ENCODE data around the gene ARHGAP33. TPM values are rescaled to one million over a fixed set of nuclear protein-coding genes. Genes with fewer than 3 reads are reported as not detected.

Gene ARHGAP33
- total RNA-seq, 1 experiment from 2014 or later = 19.5 TPM

- WGBS (ENCODE audit: extremely low coverage, insufficient read length, low lambda C conversion rate) = no CpG with 5 or more reads among the region's 3 CpGs
- 0 out of 2 replicates have a peak, but pooled peaks cover 2% of the 10 kb centered on the region for H3K4me1 ChIP-seq (ENCODE audit: insufficient read depth, low read length)
- Mint-ChIP-seq H3K36me3 (ENCODE audit: insufficient read depth in 1 of 3, low read depth in 3 of 3) (no peaks in the 10 kb centered on the region), H3K4me1 (peaks cover 4 to 11% of the 10 kb centered on the region in 2 experiments), H3K27ac (no peak overlapping the region), H3K4me3 (no peak overlapping the region), H3K27me3 (ENCODE audit: low read depth) (peaks cover 42% of the 10 kb centered on the region), H3K9me3 (no peaks in the 10 kb centered on the region; a peak in 2 of 5 replicates)
- no peak overlapping the region for H3T11ph ChIP-seq (ENCODE audit: low read length)
- H4K20me1 ChIP-seq (ENCODE audit: control insufficient read depth, insufficient read depth, insufficient read length) = no peaks in the 10 kb centered on the region
- no peak overlapping the region for H3K23ac ChIP-seq (ENCODE audit: insufficient read length, low read depth, low read length)
- DNase-seq = no peak
- H3K4me2 ChIP-seq (ENCODE audit: insufficient read depth, insufficient read length, low read length) = no peak overlapping the region
- no peaks in the 10 kb centered on the region; the same call in 1 of the 2 replicates for H3K27me3 ChIP-seq (ENCODE audit: insufficient read depth, low read length)
- H4K8ac ChIP-seq (replicated peaks; ENCODE audit: insufficient read length, low read depth, low read length) = no peak overlapping the region
- H2AFZ ChIP-seq (ENCODE audit: low read length) = no peak overlapping the region
- no peak overlapping the region for H4K91ac ChIP-seq (ENCODE audit: insufficient read length, low read depth, low read length)
- no peaks in the 10 kb centered on the region for H3K79me1 ChIP-seq (ENCODE audit: insufficient read depth, low read depth, low read length, poor library complexity, severe bottlenecking)
- H2BK5ac ChIP-seq (ENCODE audit: insufficient read length, low read length) = no peak overlapping the region
- H3K56ac ChIP-seq (ENCODE audit: insufficient read length, low read depth, low read length) = no peak overlapping the region
- no peak overlapping the region for H2BK15ac ChIP-seq (ENCODE audit: low read depth, low read length)
- H2BK12ac ChIP-seq (ENCODE audit: insufficient read length, low read depth, low read length) = no peak overlapping the region
- H3K23me2 ChIP-seq (ENCODE audit: insufficient read length, low read depth, low read length, poor library complexity, severe bottlenecking) = peaks cover 5% of the 10 kb centered on the region
- H3K18ac ChIP-seq (ENCODE audit: insufficient read length, low read depth, low read length) = no peak overlapping the region
- H3K9ac ChIP-seq (ENCODE audit: extremely low read depth, insufficient read length, low read length) = no peak overlapping the region
- H2AK5ac ChIP-seq (ENCODE audit: insufficient read length, low read length) = no peak overlapping the region
- H3K79me2 ChIP-seq (ENCODE audit: insufficient read depth, low read length) = no peaks in the 10 kb centered on the region
- no peak overlapping the region for H2BK120ac ChIP-seq (ENCODE audit: low read depth, low read length, poor library complexity, severe bottlenecking)
- H3K14ac ChIP-seq (ENCODE audit: insufficient read depth, low read length) = no peak overlapping the region
- H3K27ac ChIP-seq (ENCODE audit: insufficient read length, low read depth, low read length) = no peak overlapping the region
- no peaks in the 10 kb centered on the region for H3K9me3 ChIP-seq (ENCODE audit: control insufficient read depth, low read depth, low read length)
- no peak overlapping the region for H4K5ac ChIP-seq (ENCODE audit: insufficient read length, low read depth, low read length)
- no peak overlapping the region for H2BK20ac ChIP-seq (ENCODE audit: low read depth, low read length, poor library complexity, severe bottlenecking)
- no peak overlapping the region for H3K4ac ChIP-seq (ENCODE audit: low read depth, low read length)
- no peak for TF ChIP-seq CTCF (conservative IDR thresholded peaks at IDR 0.05)
These were observed 26.5 kb downstream of the ARHGAP33 start for GRCh38 chr19:35801828-35802227.

All from H9 (cell line).